Measurements from ENCODE around the gene MRPS23. TPM values are rescaled to one million over a fixed set of nuclear protein-coding genes. Genes with fewer than 3 reads are reported as not detected.
A peak's percentile ranks its signal among the peaks of the same experiment; 100 is the strongest.

The MRPS23 gene
- total and polyA plus RNA-seq, 2 of the 13 experiments (the other 11 are each of a cell fraction or from before 2014, with no cell fraction given), result 63.2 to 181 TPM

DNA sequence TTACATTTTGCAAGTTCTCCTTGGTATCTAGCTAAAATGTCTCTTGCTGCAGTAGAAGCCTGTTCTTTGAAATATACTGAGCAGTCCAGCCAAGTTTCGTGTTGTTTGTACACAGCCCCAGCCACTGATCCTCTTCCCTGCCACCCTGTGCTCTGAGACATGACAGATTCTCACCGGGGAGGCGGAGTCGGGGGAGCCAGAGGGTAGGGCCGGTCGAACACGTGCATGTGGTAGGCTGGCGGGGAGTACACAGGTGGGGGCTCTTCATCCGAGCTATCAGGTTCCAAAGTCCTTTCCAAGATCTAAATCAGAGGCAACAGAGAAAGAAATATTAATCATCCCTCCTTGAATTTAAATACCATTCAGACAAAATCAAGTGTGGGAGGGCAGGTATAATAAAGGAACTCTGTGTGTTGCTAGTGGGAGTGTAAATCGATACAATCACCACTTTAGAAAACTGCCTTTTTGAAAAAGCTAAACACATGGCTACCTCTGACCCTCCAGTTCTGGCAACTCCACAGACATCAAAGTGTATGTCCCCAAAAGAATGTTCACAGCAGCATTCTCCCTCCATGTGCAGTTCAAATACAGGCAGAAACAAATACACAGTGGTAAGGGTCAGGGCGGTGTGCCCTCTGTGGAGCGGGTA, 29.7 kb upstream of the MRPS23 start (continued):
- TF ChIP-seq GTF3A (CRISPR knock-in tag; conservative IDR thresholded peaks at IDR 0.05) (no peak), ZNF18 (CRISPR knock-in tag; IDR thresholded peaks at IDR 0.05; ENCODE audit: insufficient replicate concordance) (peak; percentile 69), BORCS8-MEF2B (CRISPR knock-in tag; IDR thresholded peaks at IDR 0.05) (no peak; the same call in 1 of the 2 replicates), HOXA3 (CRISPR knock-in tag; IDR thresholded peaks at IDR 0.05) (no peak), ZNF720 (CRISPR knock-in tag; IDR thresholded peaks at IDR 0.05) (no peak), IRF2 (CRISPR knock-in tag; IDR thresholded peaks at IDR 0.05) (no peak), ZNF672 (CRISPR knock-in tag; IDR thresholded peaks at IDR 0.05) (no peak), CREM (IDR thresholded peaks at IDR 0.05) (peak; percentile 48; the same call in 1 of the 2 replicates), CREM (CRISPR knock-in tag; IDR thresholded peaks at IDR 0.05) (no peak), ZBTB3 (CRISPR knock-in tag; IDR thresholded peaks at IDR 0.05; ENCODE audit: borderline replicate concordance, low read depth) (no peak), HNRNPUL1 (IDR thresholded peaks at IDR 0.05; ENCODE audit: low read depth, low read length) (no peak), HNF1B (CRISPR knock-in tag; IDR thresholded peaks at IDR 0.05) (peak; percentile 65)
- TF ChIP-seq, protein P1, sequence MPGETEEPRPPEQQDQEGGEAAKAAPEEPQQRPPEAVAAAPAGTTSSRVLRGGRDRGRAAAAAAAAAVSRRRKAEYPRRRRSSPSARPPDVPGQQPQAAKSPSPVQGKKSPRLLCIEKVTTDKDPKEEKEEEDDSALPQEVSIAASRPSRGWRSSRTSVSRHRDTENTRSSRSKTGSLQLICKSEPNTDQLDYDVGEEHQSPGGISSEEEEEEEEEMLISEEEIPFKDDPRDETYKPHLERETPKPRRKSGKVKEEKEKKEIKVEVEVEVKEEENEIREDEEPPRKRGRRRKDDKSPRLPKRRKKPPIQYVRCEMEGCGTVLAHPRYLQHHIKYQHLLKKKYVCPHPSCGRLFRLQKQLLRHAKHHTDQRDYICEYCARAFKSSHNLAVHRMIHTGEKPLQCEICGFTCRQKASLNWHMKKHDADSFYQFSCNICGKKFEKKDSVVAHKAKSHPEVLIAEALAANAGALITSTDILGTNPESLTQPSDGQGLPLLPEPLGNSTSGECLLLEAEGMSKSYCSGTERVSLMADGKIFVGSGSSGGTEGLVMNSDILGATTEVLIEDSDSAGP (CRISPR knock-in tag; IDR thresholded peaks at IDR 0.05; ENCODE audit: borderline replicate concordance), result peak; percentile 47; the same call in 1 of the 2 replicates
- TF ChIP-seq, protein P2, sequence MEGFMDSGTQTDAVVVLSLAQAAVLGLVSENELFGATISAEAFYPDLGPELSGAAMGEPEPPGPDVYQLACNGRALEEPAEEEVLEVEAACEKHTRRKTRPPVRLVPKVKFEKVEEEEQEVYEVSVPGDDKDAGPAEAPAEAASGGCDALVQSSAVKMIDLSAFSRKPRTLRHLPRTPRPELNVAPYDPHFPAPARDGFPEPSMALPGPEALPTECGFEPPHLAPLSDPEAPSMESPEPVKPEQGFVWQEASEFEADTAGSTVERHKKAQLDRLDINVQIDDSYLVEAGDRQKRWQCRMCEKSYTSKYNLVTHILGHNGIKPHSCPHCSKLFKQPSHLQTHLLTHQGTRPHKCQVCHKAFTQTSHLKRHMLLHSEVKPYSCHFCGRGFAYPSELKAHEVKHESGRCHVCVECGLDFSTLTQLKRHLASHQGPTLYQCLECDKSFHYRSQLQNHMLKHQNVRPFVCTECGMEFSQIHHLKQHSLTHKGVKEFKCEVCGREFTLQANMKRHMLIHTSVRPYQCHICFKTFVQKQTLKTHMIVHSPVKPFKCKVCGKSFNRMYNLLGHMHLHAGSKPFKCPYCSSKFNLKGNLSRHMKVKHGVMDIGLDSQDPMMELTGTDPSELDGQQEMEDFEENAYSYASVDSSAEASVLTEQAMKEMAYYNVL (CRISPR knock-in tag; IDR thresholded peaks at IDR 0.05; ENCODE audit: borderline replicate concordance), result no peak
- TF ChIP-seq, protein P3, sequence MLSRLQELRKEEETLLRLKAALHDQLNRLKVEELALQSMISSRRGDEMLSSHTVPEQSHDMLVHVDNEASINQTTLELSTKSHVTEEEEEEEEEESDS (CRISPR knock-in tag; IDR thresholded peaks at IDR 0.05; ENCODE audit: borderline replicate concordance), result no peak
- TF ChIP-seq, protein P4, sequence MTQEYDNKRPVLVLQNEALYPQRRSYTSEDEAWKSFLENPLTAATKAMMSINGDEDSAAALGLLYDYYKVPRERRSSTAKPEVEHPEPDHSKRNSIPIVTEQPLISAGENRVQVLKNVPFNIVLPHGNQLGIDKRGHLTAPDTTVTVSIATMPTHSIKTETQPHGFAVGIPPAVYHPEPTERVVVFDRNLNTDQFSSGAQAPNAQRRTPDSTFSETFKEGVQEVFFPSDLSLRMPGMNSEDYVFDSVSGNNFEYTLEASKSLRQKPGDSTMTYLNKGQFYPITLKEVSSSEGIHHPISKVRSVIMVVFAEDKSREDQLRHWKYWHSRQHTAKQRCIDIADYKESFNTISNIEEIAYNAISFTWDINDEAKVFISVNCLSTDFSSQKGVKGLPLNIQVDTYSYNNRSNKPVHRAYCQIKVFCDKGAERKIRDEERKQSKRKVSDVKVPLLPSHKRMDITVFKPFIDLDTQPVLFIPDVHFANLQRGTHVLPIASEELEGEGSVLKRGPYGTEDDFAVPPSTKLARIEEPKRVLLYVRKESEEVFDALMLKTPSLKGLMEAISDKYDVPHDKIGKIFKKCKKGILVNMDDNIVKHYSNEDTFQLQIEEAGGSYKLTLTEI (CRISPR knock-in tag; conservative IDR thresholded peaks at IDR 0.05), result no peak

Measured in HepG2 (cell line).